AG08395 (cell line): ENCODE results near the gene LIN37.

Experiments used
- DNase-seq: peaks from one replicate; pipeline ENCODE4 v3.0.0; 2012; ENCODE audit warnings: mixed read lengths, low spot score

Gene LIN37

GRCh38 chr19:35734889-35735288 lies 13.5 kb upstream of the LIN37 start:
- no peak for DNase-seq

DNA sequence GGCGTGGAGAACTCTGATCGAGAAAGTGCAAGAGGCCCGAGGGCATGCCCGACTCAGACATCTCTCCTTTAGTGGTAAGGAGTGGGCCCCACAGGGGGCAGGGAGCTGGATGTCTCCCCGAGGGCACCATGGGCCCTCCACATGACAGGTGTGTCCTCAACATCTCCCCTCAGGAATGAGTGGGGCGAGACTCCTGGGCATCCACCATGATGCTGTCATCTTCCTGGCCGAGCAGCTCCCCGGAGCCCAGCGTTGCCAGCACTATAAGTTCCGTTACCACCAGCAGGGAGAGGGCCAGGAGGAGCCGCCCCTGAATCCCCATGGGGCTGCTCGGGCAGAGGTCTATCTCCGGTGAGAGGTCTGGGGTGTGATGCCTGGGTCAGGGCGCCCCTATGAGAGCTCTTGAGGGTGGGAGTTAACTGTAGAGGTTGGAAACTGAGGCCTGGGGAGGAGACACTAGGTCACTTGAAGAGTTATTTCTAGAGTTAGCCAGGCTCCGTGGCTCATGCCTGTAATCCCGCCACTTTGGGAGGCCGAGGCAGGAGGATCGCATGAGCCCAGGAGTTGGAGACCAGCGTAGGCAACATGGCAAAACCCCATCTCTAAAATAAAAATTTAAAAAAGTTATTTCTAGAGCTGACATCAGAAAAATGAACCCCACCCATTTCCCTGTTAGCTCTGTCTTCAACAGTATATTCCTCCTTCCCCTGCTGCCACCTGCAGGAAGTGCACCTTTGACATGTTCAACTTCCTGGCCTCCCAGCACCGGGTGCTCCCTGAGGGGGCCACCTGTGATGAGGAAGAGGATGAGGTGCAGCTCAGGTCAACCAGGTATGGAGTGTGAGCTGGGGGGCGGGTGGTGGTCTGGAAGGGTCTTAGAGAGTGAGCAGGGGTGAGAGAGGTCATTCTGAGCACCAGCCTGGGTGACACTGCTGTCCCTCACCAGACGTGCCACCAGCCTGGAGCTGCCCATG lies 11.2 kb upstream of the LIN37 start:
- no peak for DNase-seq

DNA sequence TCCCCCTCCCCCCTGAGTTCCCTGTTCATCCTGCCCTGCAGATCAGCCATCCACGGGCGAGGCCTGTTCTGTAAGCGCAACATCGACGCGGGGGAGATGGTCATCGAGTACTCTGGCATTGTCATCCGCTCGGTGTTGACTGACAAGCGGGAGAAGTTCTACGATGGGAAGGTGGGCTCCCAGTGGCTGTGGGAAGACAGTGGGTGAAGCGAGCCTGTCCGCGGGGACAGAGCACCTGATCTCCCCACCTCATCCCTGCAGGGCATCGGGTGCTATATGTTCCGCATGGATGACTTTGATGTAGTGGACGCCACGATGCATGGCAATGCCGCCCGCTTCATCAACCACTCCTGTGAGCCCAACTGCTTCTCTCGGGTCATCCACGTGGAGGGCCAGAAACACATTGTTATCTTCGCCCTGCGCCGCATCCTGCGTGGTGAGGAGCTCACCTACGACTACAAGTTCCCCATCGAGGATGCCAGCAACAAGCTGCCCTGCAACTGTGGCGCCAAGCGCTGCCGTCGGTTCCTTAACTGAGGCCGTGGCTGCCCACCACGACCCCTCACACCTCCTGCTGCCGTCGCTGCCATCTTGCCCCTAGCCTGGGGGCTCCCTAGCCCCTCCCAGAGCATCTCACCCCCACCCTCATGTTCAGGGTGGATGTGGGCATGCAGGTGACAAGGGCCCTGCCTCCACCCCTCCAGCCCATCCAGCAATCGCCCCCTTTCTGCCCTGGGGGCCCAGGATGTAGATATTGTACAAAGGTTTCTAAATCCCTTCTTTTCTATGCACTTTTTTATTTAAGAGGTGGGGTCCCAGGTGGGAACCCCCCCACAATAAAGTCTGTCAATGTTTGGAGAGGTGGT lies 10.1 kb upstream of the LIN37 start:
- no peak for DNase-seq

GRCh38 chr19:35738887-35739229 lies 9.5 kb upstream of the LIN37 start:
- no peak for DNase-seq

GRCh38 chr19:35739275-35740107 lies 8.9 kb upstream of the LIN37 start:
- DNase-seq, result no peak

- no peak for DNase-seq
Observed at GRCh38 chr19:35740108-35740422, 8.3 kb upstream of the LIN37 start.

GRCh38 chr19:35740423-35741202 lies 7.8 kb upstream of the LIN37 start:
- peak; percentile 99 for DNase-seq

DNA sequence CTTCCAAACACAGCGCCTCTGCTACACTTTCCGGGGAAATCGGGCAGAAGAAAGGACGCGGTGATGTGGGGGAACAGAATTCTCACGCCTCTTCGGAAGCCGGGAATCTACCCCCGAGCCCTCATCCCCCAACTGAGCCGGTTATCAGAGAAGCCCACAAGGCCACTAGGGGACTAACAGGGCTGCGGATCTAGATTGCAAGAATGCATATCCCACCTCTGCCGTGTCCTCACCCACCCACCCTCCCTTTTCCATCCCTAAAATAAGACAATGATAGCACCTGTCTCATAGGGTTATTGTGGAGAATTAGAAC lies 7.2 kb upstream of the LIN37 start:
- no peak for DNase-seq

DNA sequence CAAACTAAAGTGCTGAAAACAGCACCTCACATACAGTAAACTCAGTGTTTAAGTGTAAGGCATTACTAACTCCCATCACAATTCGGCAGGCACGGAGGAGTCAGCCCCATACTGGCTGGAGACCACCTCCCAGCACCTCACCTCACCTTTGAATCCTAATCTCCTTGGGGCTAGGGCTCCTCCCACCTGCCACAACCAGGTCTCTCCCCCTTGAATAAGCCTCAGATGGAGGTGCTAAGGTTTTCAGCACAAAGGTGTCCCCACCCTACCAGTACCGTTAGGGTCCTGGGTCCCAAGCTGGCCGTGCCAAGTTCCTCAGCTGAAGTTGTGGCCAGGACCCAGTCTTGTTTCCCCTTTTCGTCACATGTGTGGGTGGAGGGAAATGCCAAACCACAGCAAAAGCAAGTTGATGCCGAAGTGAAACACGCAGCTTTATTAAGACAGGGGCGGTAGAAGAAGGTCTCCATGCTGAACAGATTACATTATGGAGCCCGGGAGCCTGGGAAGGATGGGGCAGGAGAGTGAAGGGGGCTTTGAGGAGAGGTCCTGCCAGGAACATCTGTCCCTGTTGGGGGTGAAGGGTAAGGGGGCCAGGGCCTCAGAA lies 6.2 kb upstream of the LIN37 start, which contains the start of gene IGFLR1:
IGFLR1 (minus strand) TSS at position 332 of the 604 bp plus-strand sequence. CDS start 1,272 bp downstream, outside the sequence.
- DNase-seq, result no peak

- DNase-seq, result no peak
Observed at GRCh38 chr19:35743640-35744429, 4.5 kb upstream of the LIN37 start.

- DNase-seq, result peak; percentile 88
Observed at GRCh38 chr19:35744430-35745327, 3.7 kb upstream of the LIN37 start.

DNA sequence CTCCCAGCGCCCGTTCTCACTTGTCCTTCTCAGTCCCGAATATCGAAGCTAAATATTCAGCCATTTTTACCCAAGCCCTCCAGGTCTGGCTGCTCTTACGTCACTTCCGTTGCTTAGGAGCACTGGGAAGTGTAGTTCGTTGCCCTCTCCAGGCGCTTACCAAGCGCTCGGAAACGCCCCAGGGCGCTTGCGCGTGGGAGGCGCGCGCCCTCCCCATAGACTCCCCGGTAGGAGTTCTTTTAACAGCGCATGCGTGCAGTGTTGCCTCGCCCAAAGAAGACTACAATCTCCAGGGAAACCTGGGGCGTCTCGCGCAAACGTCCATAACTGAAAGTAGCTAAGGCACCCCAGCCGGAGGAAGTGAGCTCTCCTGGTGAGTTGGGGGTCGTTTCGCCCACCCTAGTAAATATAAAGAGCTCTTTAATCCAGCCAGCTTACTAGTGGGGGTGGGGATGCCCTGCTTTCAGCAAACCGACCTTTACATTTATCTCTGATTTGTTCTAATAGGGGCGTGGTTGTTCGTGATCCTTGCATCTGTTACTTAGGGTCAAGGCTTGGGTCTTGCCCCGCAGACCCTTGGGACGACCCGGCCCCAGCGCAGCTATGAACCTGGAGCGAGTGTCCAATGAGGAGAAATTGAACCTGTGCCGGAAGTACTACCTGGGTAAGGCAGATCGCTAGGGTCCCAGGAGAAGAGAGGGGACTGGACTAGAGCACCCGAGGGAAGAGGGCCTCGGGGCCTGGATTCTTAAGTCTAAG lies 2.9 kb upstream of the LIN37 start, which contains the start of the genes PSENEN and U2AF1L4:
PSENEN (plus strand) TSS at position 324 of the 759 bp plus-strand sequence; CDS start at position 604, 280 bp downstream.
U2AF1L4 (minus strand) TSS at position 91 of the 759 bp plus-strand sequence; CDS start at position 64, 27 bp downstream.
- peak; percentile 98 for DNase-seq

GRCh38 chr19:35746087-35746462 lies 2.3 kb upstream of the LIN37 start:
- DNase-seq, result no peak

DNA sequence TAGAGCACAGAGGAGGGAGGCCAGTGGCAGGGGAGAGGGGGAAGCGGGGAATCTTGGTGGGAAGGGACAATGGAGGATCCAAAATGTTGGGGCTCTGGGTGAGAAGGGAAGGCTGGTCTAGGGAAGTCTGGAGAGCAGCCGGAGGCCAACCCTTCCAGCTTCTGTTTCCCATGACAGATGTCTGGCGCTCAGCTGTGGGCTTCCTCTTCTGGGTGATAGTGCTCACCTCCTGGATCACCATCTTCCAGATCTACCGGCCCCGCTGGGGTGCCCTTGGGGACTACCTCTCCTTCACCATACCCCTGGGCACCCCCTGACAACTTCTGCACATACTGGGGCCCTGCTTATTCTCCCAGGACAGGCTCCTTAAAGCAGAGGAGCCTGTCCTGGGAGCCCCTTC lies 1.8 kb upstream of the LIN37 start:
- DNase-seq, result no peak

DNA sequence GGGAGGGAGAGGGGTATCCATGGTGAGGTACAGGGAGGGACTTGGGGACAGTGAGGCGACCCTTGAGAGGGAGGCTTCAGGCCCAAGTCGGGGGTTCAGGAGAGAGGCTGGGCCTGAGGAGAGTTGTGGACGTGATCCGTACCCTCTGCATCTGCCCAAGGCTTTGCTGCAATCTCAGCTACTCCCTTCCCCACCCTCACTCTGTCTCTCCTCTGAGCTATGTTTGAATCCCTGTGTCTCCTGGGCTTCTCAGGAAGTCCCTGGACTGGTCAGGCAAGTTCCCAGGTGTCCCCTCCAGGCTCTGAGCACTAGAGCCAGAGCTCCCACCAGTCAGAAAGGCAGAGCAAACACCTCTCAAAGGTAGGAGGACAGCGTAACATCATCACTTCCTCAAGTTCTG lies 1.8 kb downstream of the LIN37 start:
- no peak for DNase-seq

DNA sequence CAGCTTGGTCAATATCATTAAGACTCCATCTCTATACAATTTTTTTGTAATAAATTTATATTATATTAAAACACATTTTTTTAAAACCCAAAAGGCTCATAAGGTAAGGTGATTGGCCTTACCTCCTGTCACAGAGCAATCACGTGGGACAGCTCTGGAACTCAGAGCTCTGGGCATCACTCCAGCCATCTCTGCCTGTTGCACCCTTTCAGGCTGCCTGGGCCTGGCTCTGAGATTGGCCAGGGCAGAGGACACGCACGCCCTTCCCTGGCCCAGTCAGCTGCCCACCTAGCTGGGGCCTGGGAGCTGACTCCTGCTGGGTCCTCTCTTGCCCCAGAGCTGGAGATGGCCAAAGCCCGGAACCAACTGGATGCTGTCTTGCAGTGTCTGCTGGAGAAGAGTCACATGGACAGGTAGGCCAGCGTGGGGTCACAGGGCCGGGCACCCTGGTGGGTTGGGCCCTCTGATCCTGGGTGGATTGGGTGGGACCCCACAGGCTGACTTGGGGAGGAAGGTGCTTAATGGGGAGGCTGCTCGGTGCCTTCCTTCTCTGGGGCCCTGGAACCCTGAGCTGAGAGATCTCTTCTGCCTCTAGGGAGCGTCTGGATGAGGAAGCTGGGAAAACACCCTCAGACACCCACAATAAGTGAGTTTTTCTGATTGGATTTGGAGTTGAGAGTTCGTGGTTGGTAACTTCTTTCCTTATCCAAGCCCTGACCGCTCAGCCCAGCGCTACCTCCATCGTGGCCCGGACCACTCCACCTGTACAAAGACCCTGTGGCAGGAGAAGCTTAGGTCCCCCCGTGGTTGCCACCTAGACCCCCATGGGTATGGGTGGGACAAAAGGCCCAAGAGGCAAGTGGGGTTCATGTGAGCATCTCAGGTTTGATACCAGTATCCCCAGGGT lies 3.7 kb downstream of the LIN37 start:
- no peak for DNase-seq

DNA sequence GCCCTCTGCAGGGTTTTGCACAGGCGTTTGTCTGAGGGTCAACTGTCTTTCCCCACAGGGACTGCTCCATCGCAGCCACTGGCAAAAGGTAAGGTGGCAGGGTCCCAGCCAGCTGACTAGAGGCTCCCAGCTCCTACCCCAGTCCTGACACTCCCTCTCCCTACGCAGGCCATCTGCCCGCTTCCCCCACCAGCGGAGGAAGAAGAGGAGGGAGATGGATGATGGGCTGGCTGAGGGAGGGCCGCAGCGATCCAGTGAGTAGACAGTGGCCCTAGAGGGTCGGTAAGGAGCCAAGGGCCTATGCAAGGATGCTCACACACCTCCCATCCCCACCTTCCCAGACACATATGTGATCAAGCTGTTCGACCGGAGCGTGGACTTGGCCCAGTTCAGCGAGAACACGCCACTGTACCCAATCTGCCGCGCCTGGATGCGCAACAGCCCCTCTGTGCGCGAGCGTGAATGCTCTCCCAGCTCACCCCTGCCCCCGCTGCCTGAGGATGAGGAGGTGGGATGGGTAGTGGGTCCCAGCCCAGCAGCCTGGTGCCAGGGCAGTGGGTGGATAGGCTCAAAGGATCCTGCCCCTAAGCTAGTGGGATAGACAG lies 4.5 kb downstream of the LIN37 start:
- no peak for DNase-seq
